ENCODE measurements around the gene KLLN.

- TF ChIP-seq, protein P1, sequence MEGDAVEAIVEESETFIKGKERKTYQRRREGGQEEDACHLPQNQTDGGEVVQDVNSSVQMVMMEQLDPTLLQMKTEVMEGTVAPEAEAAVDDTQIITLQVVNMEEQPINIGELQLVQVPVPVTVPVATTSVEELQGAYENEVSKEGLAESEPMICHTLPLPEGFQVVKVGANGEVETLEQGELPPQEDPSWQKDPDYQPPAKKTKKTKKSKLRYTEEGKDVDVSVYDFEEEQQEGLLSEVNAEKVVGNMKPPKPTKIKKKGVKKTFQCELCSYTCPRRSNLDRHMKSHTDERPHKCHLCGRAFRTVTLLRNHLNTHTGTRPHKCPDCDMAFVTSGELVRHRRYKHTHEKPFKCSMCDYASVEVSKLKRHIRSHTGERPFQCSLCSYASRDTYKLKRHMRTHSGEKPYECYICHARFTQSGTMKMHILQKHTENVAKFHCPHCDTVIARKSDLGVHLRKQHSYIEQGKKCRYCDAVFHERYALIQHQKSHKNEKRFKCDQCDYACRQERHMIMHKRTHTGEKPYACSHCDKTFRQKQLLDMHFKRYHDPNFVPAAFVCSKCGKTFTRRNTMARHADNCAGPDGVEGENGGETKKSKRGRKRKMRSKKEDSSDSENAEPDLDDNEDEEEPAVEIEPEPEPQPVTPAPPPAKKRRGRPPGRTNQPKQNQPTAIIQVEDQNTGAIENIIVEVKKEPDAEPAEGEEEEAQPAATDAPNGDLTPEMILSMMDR (conservative IDR thresholded peaks at IDR 0.05 in 1 of 2, IDR thresholded peaks at IDR 0.05 in 1 of 2; ENCODE audit: low read depth in 1 of 2, low read length in 2 of 2) = no peak
- TF ChIP-seq EZH2 (IDR thresholded peaks at IDR 0.05; ENCODE audit: low read length, missing control alignments) = no peak
Measured at GRCh38 chr10:87873656-87874055, 10.3 kb upstream of the KLLN start.
